Mesenchymal stem cell (in vitro differentiated cells and primary cell): ENCODE measurements around the gene LATS2.
"Not testable (repeated sequence)": the region's sequence is repeated elsewhere in the genome, so short reads cannot be mapped to it uniquely, and the experiment has no call there.

Source experiments
- DNase-seq: peaks from one replicate; pipeline ENCODE4 v3.0.0-alpha.2; 2013
- H2AFZ ChIP-seq: one replicate; pipeline ENCODE4 v1.6.1; 2013; ENCODE audit warnings: low read depth, mild to moderate bottlenecking, control low read depth, inconsistent platforms, low read length, moderate library complexity
- H2AK5ac ChIP-seq: 2 replicates; pipeline ENCODE4 v1.6.1; 2013; ENCODE audit warnings: low read length, moderate library complexity, mild to moderate bottlenecking, inconsistent platforms; ENCODE audit not compliant: severe bottlenecking
- H2BK120ac ChIP-seq: one replicate; pipeline ENCODE4 v1.6.1; 2013; ENCODE audit warnings: low read depth, mild to moderate bottlenecking, inconsistent platforms, low read length, moderate library complexity
- H2BK12ac ChIP-seq, 2 experiments: one replicate each; pipeline ENCODE4 v1.6.1; 2013; ENCODE audit warnings: inconsistent platforms in 2 of 2, low read length in 2 of 2, mild to moderate bottlenecking in 2 of 2, moderate library complexity in 2 of 2, control low read depth in 1 of 2
- H2BK15ac ChIP-seq: one replicate; pipeline ENCODE4 v1.6.1; 2013; ENCODE audit warnings: mild to moderate bottlenecking, low read depth, inconsistent platforms; ENCODE audit not compliant: poor library complexity, severe bottlenecking
- H2BK5ac ChIP-seq: 2 replicates; pipeline ENCODE4 v1.6.1; 2013; ENCODE audit warnings: low read depth, mild to moderate bottlenecking, low read length, control low read depth, inconsistent platforms; ENCODE audit not compliant: poor library complexity, severe bottlenecking
- H3K14ac ChIP-seq, 2 experiments: one replicate each; pipeline ENCODE4 v1.6.1; 2013; ENCODE audit warnings: inconsistent platforms in 2 of 2, low read length in 2 of 2, control low read depth in 1 of 2, mild to moderate bottlenecking in 1 of 2, moderate library complexity in 1 of 2
- H3K18ac ChIP-seq, 2 experiments: one replicate each; pipeline ENCODE4 v1.6.1; 2013; ENCODE audit warnings: inconsistent platforms in 2 of 2, low read length in 2 of 2, control low read depth in 1 of 2, low read depth in 1 of 2, mild to moderate bottlenecking in 1 of 2
- H3K23ac ChIP-seq, 2 experiments: one replicate each; pipeline ENCODE4 v1.6.1; 2013; ENCODE audit warnings: inconsistent platforms in 2 of 2, low read length in 2 of 2, mild to moderate bottlenecking in 2 of 2, moderate library complexity in 2 of 2, control low read depth in 1 of 2
- H3K27ac ChIP-seq: 2 replicates; pipeline ENCODE4 v1.5.1; 2013; ENCODE audit warnings: mild to moderate bottlenecking, moderate library complexity, low read length, control low read depth, inconsistent platforms; ENCODE audit not compliant: poor library complexity, severe bottlenecking
- H3K27me3 ChIP-seq, 2 experiments: 2 replicates each; pipeline versions ENCODE4 v1.6.1 to v1.7.0; 2013; ENCODE audit warnings: low read length in 2 of 2, mild to moderate bottlenecking in 2 of 2, moderate library complexity in 2 of 2, control low read depth in 1 of 2, inconsistent platforms in 1 of 2; ENCODE audit not compliant: control insufficient read depth in 1 of 2, insufficient read depth in 1 of 2
- H3K36me3 ChIP-seq, 2 experiments: 2 replicates each; pipeline versions ENCODE4 v1.6.1 to v1.7.0; 2013; ENCODE audit warnings: low read length in 2 of 2, control low read depth in 1 of 2, inconsistent platforms in 1 of 2, low read depth in 1 of 2, mild to moderate bottlenecking in 1 of 2; ENCODE audit not compliant: insufficient read depth in 2 of 2, control insufficient read depth in 1 of 2
- H3K4ac ChIP-seq, 2 experiments: one replicate each; pipeline ENCODE4 v1.6.1; 2013; ENCODE audit warnings: inconsistent platforms in 2 of 2, low read length in 2 of 2, mild to moderate bottlenecking in 2 of 2, moderate library complexity in 2 of 2, control low read depth in 1 of 2, low read depth in 1 of 2
- H3K4me1 ChIP-seq: 2 replicates; pipeline ENCODE4 v1.6.1; 2013; ENCODE audit warnings: low read depth, low read length, control low read depth; ENCODE audit not compliant: control insufficient read depth, insufficient read depth
- H3K4me2 ChIP-seq: 2 replicates; pipeline ENCODE4 v1.6.1; 2013; ENCODE audit warnings: low read length, mild to moderate bottlenecking, inconsistent platforms; ENCODE audit not compliant: poor library complexity, severe bottlenecking
- H3K4me3 ChIP-seq, 2 experiments: 2 replicates each; pipeline versions ENCODE4 v1.5.1 to v1.7.0; 2013; ENCODE audit warnings: low read length in 2 of 2, mild to moderate bottlenecking in 2 of 2, control low read depth in 1 of 2, low read depth in 1 of 2; ENCODE audit not compliant: insufficient read depth in 1 of 2
- H3K79me1 ChIP-seq: replicated peaks from 2 replicates; pipeline ENCODE4 v1.6.1; 2013; ENCODE audit warnings: mild to moderate bottlenecking, control low read depth, low read length, inconsistent platforms; ENCODE audit not compliant: poor library complexity, severe bottlenecking
- H3K9ac ChIP-seq: 2 replicates; pipeline ENCODE4 v1.7.0; 2013; ENCODE audit warnings: mild to moderate bottlenecking, low read length, moderate library complexity
- H3K9me3 ChIP-seq: 2 replicates; pipeline ENCODE4 v1.7.0; 2013; ENCODE audit warnings: mild to moderate bottlenecking, low read length; ENCODE audit not compliant: control insufficient read depth
- H4K8ac ChIP-seq: one replicate; pipeline ENCODE4 v1.6.1; 2013; ENCODE audit warnings: inconsistent platforms, mild to moderate bottlenecking, low read length, moderate library complexity
- H4K91ac ChIP-seq: one replicate; pipeline ENCODE4 v1.6.1; 2013; ENCODE audit warnings: mild to moderate bottlenecking, low read length, inconsistent platforms
- WGBS: methylation state at CpG from one replicate; pipeline ENCODE4 v1.1.7; 2013; ENCODE audit warnings: mixed read lengths; 5-methylcytosine and 5-hydroxymethylcytosine counted together

LATS2 gene

GRCh38 chr13:20938302-20938701, 123.1 kb downstream of the LATS2 start:
- Histone ChIP-seq H3K23ac (no peak overlapping the region), H3K79me1 (no peaks in the 10 kb centered on the region), H2BK5ac (no peak overlapping the region), H2AFZ (no peak overlapping the region), H3K9me3 (no peaks in the 10 kb centered on the region), H2BK15ac (no peak overlapping the region), H2AK5ac (no peak overlapping the region), H3K27me3 (peaks cover 0 to 5% of the 10 kb centered on the region in 2 experiments), H3K18ac (no peak overlapping the region), H3K4ac (no peak overlapping the region), H3K36me3 (no peaks in the 10 kb centered on the region), H2BK120ac (no peak overlapping the region), H4K91ac (no peak overlapping the region), H4K8ac (no peak overlapping the region), H3K4me1 (peaks cover 4% of the 10 kb centered on the region), H3K4me3 (no peak overlapping the region), H3K27ac (no peak overlapping the region), H3K4me2 (no peak overlapping the region), H3K14ac (no peak overlapping the region), H3K9ac (no peak overlapping the region), H2BK12ac (peak overlapping the region in 1 of 2 experiments; percentile 89)
- DNase-seq = no peak
- 91% methylated on average over 6 of the region's 6 CpGs for WGBS

- H4K8ac ChIP-seq = no peak overlapping the region
- H3K4me2 ChIP-seq = no peak overlapping the region
Measured at GRCh38 chr13:20927596-20928257, 133.7 kb downstream of the LATS2 start.

GRCh38 chr13:20925395-20925790, 136.0 kb downstream of the LATS2 start:
- H2BK15ac ChIP-seq, H3K79me1 ChIP-seq, H3K4me1 ChIP-seq, H2BK120ac ChIP-seq, H3K27ac ChIP-seq, H3K4ac ChIP-seq, H3K14ac ChIP-seq, H3K36me3 ChIP-seq, H2AFZ ChIP-seq, H2AK5ac ChIP-seq, H4K8ac ChIP-seq, H3K4me3 ChIP-seq, H3K18ac ChIP-seq, H3K9me3 ChIP-seq, H2BK5ac ChIP-seq, H3K4me2 ChIP-seq, H3K23ac ChIP-seq, H4K91ac ChIP-seq, H2BK12ac ChIP-seq, H3K27me3 ChIP-seq, H3K9ac ChIP-seq, DNase-seq: not testable (repeated sequence)
- 87% methylated on average over 6 of the region's 13 CpGs for WGBS

More at GRCh38 chr13:20927596-20928257, 133.7 kb downstream of the LATS2 start:
- H3K79me1 ChIP-seq = no peaks in the 10 kb centered on the region
- no peak overlapping the region for H2BK12ac ChIP-seq
- no peak overlapping the region for H3K4me3 ChIP-seq
- no peaks in the 10 kb centered on the region for H3K9me3 ChIP-seq
- H3K27ac ChIP-seq = no peak overlapping the region
- H3K9ac ChIP-seq = no peak overlapping the region
- H2BK15ac ChIP-seq = no peak overlapping the region
- no peaks in the 10 kb centered on the region for H3K4me1 ChIP-seq
- H2AK5ac ChIP-seq = no peak overlapping the region
- H2BK120ac ChIP-seq = no peak overlapping the region
- no peak overlapping the region for H3K18ac ChIP-seq
- DNase-seq = no peak
- WGBS = 47% methylated on average over 1 of the region's 4 CpGs
- H3K27me3 ChIP-seq = peaks cover 2 to 4% of the 10 kb centered on the region in 2 experiments
- H2BK5ac ChIP-seq = no peak overlapping the region
- no peaks in the 10 kb centered on the region for H3K36me3 ChIP-seq
- H3K23ac ChIP-seq = no peak overlapping the region
- no peak overlapping the region for H2AFZ ChIP-seq
- no peak overlapping the region for H3K4ac ChIP-seq
- H4K91ac ChIP-seq = no peak overlapping the region
- H3K14ac ChIP-seq = no peak overlapping the region

- H3K27ac ChIP-seq = no peak overlapping the region
- H2AK5ac ChIP-seq = no peak overlapping the region
- no peak overlapping the region for H3K14ac ChIP-seq
- H3K36me3 ChIP-seq = no peaks in the 10 kb centered on the region
- H4K91ac ChIP-seq = no peak overlapping the region
- no peaks in the 10 kb centered on the region for H3K79me1 ChIP-seq
- H3K4ac ChIP-seq = no peak overlapping the region
- no peak overlapping the region for H2BK15ac ChIP-seq
- no peak overlapping the region for H3K4me2 ChIP-seq
- H4K8ac ChIP-seq = no peak overlapping the region
- H2BK5ac ChIP-seq = no peak overlapping the region
- DNase-seq = peak; percentile 76
- no peaks in the 10 kb centered on the region for H3K9me3 ChIP-seq
- 100% methylated on average over 1 of the region's 3 CpGs for WGBS
- no peak overlapping the region for H3K4me3 ChIP-seq
- no peak overlapping the region for H3K18ac ChIP-seq
- H3K23ac ChIP-seq = no peak overlapping the region
- H3K4me1 ChIP-seq = no peaks in the 10 kb centered on the region
- no peak overlapping the region for H3K9ac ChIP-seq
- no peak overlapping the region for H2BK120ac ChIP-seq
- no peak overlapping the region for H2BK12ac ChIP-seq
- peaks cover 2 to 9% of the 10 kb centered on the region in 2 experiments for H3K27me3 ChIP-seq
- no peak overlapping the region for H2AFZ ChIP-seq
Measured at GRCh38 chr13:20924758-20925394, 136.5 kb downstream of the LATS2 start.
